Body of pancreas (tissue), 4 donors: ENCODE measurements around the gene BUB3.

Experiments used
- CTCF ChIP-seq, 7 experiments: fragments of 450-650 bp in 4 of 7; fragments of 200-600 bp in 3 of 7; sonication (generic) in 3 of 7; IDR thresholded peaks; one replicate each; pipeline ENCODE4 v1.5.1; 2016 to 2019; ENCODE audit warnings: antibody characterized with exemption in 7 of 7
- POLR2A ChIP-seq, 3 donors: fragments of 450-650 bp; IDR thresholded peaks; one replicate each; pipeline ENCODE4 v1.6.1; 2016; ENCODE audit warnings: antibody characterized with exemption in 3 of 3, mild to moderate bottlenecking in 2 of 3

GRCh38 chr10:123156078-123156477 is 1.9 kb downstream of the BUB3 start:
- TF ChIP-seq CTCF (IDR thresholded peaks at IDR 0.05), result no peak
- no peak for TF ChIP-seq POLR2A (IDR thresholded peaks at IDR 0.05)
